Brain pericyte (primary cell): ENCODE measurements around the gene CACNG5.

Source experiments
- DNase-seq: peaks from one replicate; pipeline ENCODE4 v3.0.0-alpha.2; 2012; ENCODE audit warnings: low read depth, low spot score

CACNG5 gene

DNA sequence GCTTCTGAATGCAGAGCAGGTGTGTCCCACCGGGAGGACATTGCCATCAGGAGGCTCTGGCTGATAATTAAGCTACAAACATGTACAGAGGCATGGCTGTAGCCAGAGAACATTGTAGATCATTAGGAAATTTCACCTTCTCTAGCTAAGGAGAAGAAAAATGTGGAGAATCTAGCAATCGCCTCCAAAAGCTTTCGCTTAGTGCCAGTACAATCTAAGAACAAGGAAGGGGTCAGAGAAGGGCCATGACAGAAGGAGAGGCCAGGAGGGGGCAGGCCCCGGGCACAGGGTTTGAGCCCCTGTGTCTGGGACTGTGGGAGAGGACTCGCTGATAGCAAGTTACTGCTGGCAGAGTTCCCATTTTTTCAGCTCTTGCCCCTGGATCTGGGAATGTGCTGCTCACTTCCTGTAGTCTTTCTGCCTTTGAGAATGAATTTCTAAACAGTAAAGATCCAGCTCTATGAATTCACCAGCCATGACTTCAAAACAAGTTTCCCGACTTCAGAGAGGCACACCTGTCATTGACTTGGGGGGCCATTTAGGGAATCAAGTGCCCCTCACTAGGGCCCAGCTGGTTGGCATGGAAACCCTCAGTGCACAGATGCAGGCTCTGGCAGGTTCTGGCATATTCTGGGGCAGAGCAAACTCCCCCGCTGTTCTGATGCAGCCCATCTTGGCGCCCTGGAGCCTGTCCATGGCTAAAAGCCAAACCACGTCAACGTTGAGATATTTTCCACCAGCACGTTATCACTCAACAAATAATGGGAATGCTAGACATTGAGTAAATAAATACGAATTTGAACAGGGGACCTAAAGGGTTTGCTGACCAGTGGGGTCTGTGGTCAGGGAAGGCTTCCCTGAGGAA is 70.1 kb downstream of the CACNG5 start:
- peak; percentile 71 for DNase-seq

DNA sequence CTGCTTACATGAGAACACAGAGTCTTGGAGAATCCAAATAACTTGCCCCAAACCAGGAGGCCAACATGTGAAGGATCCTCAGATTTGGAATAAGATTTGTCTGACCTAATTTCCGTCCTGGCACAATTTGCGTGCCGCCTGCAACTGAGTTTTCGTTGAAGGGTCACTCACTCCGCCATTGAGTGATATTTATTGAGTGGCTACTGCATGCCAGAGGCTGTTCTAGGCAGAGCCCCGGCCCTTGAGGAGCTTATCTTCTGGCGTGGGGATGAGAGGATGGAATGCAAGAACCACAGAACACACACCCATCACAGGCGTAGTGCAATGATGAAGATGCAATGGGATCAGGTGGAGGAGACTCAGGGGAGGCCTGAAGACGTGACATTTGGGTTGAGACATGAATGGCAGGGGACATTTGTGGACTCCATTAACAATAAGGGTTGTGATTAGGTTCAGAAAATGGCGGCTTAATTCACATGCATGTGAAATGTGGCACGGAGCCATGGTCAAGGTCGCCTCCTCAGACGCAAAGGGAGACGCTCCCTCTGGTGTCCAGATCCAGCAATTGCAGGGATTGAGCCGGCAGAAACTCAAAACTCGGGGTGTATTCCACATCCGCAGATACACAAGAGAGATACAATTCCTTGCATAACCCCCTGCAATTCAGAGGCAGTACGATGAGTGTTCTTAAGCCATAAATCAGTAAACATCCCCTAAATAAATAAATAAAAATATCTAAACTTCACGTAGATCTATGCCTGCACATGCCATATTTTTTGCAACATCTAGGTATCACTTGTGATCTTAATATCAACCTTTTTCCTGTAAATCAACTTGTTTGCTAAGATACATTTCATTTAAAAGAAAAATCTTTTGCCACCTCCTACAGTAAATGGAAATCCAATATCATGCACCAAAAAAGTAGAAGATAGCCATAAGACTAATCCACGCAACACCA is 71.7 kb downstream of the CACNG5 start:
- peak; percentile 43 for DNase-seq

DNA sequence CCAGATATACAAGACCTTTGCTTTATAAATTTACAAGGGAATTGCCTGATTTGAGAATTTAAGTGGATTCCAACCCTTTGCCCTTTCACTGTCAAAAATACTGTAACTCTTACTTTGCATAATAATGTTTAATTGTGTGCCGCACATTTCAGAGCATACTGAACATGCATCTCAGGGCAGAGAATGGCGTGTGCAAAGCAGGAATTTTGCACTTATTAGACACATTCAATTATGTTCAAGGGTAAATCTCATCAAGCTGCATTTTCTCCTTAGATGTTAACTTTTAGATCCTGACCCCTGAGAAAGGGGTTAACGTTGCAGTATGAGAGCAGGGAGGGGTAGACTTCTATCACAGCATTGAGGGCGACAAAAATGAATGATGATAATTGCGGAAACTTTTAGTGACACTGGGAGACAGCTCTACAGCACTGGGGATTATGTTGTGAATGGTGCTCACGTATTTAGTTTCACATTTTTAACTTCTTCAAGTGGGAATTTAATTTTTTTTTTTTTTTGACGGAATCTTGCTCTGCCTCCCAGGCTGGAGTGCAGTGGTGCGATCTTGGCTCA is 75.0 kb downstream of the CACNG5 start:
- no peak for DNase-seq

DNA sequence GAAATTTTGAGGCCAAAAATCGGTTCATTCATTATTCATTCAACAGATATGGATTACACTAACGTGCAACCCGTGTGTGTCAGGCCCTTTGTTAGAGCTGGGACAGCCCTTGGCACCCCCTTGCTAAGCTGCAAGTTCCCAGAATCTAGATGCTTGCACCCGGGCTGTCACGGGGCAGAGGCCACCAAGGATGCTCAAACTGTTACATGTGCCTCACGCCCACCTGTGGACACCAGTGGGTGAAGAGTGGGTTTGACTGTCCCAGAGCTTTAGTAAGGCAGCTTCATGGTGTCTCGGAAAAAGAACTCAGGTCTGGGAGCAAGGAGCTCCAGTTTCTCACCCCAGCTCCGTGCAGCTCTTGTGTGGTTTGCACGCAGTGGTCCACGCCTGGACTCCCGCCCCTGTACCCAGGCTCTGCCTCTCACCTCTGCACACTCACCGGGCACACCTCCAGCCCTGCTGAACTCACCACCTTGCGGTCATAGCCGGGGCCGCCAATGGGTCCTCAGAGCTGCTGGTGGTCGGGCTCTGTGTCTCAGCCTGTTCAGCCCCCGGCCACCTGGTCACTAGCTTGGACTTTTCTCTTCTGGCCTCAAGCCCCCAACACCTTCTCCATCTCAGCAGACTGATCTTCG is 75.9 kb downstream of the CACNG5 start:
- DNase-seq: no peak

DNA sequence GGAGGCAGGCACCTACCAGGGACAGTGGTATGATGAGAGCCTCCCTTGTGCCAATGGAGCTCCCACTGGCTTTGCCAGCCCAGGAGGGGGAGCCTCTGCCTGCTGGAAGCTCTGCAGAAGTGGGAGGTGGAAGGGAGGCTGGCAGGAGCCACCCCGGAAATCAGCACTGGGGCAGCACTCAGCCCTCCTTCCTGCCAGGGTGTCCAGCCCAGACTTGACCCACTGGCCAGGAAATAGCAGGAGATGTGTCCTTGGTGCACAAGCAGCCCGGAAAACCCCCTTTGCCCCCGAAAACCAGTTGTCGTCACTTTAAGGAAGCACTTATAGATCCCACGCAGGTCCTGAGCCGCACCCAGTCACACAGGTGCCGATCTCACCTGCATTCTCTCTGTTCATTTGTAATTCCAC is 80.3 kb downstream of the CACNG5 start:
- DNase-seq: no peak

DNA sequence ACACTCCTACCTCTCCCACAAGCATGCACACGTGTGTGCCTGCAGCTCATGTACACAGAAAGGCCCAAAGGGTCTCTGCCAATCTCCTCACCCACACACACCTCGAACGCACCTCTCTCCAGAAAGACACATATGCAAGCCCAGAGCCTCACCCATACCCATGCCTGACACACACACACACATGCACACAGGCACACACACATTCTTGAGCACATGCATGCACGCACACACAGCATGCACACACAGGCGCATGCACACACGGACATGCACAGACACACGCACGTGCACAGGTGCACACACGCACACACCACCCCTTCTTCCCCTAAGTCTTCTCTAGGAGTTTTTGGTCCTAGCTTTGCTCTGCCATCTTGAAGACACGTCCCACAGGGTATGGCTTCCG is 80.9 kb downstream of the CACNG5 start:
- DNase-seq: no peak

DNA sequence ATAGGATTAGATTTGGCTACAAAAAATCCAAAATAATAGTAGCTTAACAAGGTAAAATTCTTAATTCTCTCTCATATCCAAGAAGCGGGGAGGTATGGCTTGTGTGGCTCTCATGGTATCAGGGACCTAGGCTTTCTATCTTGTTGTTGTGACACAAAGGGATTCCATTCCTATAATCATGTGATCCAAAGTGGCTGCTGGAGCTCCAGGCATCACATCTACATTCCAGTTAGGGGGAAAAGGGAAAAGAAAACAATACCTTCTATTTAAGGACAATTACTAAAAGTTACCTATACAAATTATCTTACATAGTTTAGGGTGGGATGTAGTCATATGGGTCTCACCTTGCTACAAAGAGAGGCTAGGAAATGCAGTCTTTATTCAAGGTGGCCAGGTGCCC is 82.0 kb downstream of the CACNG5 start:
- DNase-seq: no peak

DNA sequence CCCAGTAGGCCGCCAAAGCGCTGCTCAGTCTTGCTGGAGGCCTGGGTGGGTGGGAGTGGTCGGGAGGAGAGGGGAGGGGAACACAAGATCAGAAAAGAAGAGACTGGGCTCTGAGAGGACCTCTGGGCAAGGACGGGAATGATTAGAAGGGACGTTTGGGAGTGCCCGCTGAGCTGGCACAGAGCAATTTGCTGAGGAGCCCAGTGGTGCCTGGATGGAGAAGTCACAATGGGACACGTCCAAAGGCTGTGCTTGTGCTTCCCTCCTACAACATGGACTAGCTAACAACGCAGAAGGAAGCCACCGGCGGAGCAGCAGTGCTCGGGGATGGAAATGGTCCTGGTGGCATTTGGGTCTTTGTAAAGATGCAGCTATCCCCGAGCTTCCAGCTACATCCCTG is 84.0 kb downstream of the CACNG5 start:
- no peak for DNase-seq

DNA sequence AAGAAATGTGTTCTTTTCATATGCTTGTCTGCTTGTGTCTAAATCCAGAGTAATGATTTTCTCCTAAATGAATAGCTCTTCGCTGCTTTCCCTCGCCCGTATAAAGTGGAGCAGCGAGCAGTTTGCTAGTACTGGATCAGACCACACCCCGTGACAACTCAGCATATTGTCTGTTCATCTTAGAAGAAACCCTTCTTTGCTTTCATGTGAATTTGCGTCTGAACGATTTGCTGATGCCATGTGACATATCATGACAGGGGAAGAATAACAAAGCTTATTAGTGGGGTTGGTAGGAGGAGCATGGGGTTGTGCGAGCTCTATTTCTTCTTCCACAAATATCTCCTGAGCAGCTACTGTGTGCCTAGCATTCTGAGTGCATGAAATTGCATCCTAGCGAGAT is 85.5 kb downstream of the CACNG5 start:
- no peak for DNase-seq

DNA sequence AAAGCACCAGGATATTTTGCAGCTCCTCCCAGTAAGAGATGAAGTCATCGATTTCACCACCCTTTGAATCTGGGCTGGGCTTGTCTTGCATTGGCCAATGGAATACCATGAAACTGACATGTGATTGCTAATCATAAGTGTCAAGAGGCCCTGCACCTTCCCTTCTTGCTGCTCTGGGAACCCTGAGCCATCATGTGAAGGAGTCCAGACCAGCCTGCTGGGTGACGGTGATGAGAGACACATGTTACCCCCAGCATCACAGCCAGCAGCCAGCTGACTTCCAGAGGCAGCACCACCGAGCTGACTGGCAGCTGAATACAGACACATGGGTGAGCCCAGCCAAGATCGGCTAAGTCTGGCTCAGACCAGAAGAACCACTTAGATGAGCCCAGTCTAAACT is 86.0 kb downstream of the CACNG5 start:
- DNase-seq: no peak

DNA sequence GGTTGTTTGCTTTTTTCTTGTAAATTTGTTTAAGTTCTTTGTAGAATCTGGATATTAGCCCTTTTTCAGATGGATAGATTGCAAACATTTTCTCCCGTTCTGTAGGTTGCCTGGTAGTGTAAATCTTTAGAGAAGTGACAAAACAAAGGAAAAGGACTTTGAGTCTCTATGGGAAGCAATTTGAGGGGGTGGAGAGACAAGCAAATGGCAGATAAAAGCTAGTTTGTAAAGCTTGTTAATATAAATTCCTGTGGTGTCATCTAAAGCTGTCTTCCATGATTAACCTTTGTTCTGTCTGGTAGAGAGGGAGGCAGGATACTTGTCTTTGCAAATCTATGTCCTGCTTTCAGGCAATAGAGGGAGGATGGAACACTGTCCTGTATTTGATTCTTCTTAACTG is 89.0 kb downstream of the CACNG5 start:
- no peak for DNase-seq

DNA sequence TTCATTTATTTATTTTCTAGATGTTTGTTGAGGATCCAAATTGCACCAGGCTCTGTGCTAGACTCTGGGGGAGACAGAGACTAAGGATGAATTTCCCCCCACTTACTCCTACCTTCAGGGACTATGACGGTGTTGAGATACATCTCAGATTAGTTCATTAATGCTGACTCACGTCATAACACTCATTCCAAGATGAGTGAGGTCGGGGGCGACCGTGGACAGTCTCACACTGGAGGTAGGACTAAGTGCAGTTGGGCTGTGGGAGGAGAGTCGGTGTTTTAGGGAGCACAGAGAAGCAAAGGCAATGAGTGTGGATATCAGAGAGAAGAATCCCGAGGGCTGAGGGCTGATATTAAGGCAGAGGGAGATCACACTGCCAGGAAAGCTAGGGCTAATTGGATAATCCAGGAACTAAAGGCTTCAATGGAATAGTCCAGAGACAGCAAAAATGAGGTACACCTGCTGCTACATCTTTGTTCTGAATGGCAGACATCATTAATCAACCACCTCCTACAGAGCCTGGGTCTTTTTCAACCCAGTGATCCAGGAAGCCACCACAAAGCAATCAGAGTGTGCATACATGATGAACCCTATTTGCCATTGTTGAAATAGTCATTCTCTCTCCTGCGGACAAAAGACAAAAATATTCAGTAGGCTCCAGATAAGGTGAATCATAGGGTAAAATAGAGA is 91.0 kb downstream of the CACNG5 start:
- DNase-seq: no peak

DNA sequence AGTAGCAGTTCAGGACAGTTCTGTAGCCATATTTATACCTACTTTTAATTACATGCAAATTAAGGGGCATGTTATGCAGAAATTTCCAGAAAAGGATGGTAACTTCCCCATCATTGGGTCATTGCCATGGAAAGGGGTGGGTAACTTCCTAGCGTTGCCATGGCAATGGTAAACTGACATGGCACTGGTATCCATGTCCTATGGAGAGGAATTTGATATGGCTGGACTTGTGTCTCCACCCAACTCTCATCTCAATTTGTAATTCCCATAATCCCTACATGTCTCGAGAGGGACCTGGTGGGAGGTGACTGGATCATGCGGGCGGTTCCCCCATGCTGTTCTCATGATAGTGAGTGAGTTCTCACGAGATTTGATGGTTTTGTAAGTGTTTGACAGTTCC is 94.0 kb downstream of the CACNG5 start:
- no peak for DNase-seq

DNA sequence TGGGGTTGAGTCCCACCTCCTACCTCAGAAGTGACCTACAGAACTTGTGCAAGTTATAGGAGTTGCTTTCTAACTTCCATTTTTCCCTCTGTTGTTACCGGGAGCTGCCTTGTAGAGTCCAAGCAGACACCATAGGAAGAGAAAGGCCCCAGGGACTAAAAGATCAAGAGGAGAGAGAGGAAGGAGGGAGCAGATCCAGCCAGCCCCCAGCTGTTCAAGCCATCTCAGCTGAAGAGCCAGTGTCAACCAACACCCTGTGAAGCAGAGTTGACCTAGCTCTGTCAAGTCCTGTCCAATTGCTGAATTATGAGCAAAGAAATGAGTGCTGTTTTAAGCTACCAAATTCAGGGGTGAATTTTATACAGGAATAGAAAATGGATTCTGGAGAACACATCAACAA is 94.7 kb downstream of the CACNG5 start:
- DNase-seq: no peak

DNA sequence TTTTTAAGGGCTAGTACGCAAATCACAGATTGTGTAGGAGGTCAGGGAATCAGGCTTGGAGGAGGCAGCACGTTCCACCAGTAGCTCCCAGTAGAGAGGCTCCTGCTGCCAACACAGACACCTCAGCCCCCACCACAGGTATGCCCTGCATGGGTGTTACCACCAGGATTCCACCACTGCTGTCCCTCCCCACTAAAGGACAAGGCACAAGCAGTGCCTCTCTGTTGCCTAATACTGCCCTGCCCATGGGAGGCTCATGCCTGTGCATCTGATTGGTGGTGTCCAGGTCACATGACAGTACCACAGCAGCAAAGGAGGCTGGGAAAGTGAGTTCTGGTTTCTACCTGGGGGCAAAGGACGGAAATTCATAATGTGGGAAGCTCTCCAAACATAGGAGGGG is 96.0 kb downstream of the CACNG5 start:
- DNase-seq: no peak

DNA sequence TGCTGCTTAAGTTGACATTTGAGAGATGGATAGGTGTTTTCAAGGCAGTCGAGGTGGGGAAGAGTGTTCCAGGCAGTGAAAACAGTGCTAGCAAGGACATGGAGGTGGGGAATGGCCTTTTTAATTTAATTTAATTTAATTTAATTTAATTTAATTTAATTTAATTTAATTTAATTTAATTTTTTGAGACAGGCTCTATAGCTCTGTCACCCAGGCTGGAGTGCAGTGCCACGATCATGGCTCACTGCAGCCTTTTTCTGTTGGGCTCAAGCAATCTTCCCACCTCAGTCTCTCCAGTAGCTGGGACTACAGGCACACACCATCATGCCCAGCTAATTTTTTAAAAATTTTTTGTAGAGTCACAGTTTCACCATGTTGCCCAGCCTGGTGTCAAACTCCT is 97.4 kb downstream of the CACNG5 start:
- no peak for DNase-seq

DNA sequence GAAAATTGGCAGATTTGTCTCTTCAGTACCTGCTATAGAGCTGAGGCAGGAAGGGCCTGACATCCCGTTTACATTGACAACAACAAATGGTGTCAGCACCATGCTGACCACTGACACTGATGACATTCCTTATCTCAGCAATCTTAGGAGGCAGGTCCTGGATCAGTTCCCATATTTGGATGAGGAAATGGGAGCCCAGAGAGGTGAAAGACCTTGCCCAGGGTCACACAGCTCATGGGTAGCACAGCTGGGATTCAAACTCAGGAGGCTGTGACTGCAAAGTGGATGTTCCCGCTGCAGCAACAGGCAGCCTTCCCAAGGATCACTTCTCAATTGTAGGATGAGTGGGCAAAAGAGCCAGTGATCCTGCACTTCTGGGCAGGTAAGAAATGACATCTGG is 99.1 kb downstream of the CACNG5 start:
- DNase-seq: no peak
